Kidney glomerular epithelial cell (primary cell): ENCODE results near the gene HEYL.

ENCODE experiments used
- DNase-seq: peaks from one replicate; lab custom pipeline; 2025; lab: John Stamatoyannopoulos, UW

The HEYL gene

DNA sequence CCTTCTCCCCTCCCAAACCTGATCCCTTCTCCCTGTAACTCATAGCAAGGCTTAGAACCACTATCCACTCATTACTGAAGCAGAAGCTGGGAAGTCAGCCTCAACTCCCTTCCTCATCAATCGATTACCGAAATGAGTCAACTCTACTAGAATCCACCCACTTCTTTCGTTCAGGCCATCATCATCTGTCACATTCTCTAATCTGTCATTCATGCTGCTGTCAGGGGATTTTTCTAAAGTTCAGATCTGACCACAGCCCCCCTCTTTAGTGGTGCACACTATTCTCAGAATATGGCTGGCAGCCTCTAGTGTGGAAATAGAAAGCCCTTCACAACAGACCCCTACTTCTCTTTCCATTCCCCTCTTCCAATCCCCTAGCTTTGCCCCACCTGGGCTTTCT, 27.3 kb upstream of the HEYL start:
- DNase-seq, result no peak

DNA sequence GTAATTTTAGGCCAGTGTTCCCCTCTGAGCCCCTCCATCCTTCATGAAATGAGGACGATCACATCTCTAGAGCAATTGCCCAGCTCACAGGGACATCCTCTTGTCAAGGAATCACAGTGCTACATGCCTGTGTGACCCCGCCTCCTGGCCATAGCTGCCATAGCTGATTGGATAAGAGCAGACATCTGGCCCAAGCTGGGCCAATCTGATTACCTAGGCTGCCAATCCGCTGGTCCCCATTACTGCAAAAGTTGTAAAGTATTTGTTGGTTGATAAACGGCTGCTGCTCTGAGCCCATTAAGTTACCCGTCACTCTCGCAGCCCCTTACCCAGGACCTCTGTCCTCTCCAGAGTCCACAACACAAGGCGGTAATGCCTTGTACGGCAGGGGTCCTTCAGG, 24.1 kb upstream of the HEYL start:
- no peak for DNase-seq

DNA sequence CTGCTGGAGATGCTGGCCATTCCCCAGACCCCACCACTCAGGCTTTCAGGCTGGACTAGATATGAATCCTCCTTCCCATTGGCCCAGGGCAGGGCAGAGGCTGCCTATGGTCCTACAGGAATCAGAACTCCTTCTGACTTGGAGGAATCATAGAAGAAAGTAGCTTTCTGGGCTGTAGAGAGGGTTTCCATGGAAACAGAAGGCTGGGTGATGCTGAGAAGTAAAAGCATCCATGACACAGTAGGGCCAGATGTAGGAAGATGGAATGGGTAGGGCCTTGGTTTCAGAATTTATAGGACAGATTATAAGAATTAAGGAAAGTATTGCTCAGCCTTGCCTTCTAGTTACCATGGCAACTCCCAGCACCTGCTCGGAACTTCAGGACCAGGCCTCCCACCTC, 23.4 kb upstream of the HEYL start:
- no peak for DNase-seq

DNA sequence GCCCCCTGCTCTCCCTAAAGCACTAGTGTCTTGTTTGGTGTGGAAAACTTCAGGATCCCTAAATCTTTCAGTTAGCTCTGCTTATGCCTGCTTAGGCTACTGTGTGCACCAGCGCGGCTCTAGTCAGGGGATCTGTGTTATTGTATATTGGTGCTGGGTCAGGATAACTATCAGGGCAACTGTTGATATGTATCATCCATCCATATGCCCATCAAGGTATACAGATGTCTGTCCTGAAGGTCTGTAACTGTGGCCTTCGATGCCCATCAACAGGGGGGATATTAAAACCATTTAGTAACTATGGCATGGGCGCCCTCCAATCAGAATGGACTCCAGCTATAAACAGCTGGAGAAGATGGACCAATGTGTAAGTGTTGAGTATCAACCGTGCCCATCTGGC, 20.1 kb upstream of the HEYL start:
- no peak for DNase-seq

DNA sequence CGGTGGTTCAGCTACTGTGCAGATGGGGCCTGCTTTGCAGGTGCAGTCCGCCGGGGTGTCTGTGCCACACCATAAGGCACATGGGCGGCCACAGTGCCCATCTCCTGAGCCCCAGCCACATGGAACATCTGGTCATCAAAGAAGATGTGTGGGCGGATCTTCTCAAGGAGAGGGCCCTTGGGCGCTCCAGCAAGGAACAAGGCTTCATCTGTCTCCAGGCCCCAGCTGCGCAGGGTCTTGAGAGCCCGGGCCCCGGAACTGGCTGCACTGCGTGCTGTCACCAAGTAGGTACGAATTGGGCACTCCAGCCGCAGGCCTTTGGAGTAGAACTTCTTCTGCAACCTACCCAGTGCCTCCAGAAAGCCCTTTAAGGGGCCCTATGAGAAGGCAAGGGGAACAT, 19.7 kb upstream of the HEYL start:
- DNase-seq, result no peak

DNA sequence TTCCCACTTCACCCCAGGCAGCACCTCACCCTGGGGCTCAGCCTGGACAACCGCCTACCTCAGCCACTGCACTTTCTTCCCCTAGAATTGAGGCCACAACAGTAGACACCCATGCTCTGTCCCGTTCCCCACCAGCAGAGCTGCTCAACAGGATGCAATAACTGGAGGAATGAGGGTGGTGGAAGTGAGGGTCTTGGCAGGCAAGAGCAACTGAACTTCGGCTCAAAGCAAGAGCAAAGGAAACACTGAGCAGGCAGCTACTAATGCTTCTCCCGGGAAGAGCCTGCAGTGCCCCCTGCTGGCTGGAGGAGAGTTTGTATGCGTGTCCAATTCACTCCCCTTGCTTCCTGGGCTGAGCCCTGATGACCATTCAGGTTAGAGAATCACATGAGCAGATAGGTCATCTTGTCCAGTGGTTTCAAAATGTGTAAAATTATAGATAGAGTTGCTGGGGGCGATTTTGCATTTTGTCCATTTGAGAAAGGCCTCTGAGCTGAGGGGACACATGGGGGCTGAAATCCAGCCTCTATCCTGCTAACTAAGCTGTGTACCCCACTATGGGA, 18.6 kb upstream of the HEYL start:
- DNase-seq, result peak; percentile 55

DNA sequence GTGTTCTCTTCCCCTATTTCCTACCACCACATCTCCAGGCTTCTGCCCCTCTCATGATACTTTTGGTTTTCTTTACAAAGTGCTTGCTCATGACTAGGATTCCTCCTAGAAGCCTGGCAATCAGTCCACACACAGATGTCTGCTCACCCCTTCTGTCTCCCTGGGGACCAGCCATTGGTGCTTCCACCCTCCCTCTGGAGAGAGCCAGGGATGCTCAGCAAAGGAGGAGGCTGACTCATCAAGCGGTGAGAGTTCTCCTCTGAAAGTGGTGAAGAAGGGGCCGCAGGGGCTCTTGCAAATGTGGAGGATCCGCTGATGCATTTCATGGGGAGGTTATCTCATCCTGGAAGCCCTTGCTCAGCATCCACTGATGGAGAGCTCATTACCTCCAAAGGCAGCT, 18.0 kb upstream of the HEYL start:
- no peak for DNase-seq

DNA sequence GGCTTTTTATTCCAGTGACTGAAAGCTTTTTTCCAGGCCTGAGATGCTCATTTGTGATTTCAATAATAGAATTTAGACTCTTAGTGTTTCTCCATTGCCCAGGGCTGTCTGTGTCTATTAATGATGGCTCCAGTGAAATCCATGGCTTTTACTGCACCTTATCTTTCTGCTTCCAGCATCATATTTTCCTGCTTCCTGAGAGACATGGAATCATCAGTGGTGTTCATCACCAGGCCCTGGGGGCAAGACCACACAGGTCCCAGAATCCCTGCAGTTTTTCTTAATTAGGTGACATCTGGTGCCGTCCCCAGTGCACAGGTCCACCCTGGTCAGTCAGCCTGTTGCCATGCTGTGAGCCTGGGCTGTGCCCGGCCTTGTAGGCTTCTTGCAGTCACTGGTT, 16.9 kb upstream of the HEYL start:
- no peak for DNase-seq

DNA sequence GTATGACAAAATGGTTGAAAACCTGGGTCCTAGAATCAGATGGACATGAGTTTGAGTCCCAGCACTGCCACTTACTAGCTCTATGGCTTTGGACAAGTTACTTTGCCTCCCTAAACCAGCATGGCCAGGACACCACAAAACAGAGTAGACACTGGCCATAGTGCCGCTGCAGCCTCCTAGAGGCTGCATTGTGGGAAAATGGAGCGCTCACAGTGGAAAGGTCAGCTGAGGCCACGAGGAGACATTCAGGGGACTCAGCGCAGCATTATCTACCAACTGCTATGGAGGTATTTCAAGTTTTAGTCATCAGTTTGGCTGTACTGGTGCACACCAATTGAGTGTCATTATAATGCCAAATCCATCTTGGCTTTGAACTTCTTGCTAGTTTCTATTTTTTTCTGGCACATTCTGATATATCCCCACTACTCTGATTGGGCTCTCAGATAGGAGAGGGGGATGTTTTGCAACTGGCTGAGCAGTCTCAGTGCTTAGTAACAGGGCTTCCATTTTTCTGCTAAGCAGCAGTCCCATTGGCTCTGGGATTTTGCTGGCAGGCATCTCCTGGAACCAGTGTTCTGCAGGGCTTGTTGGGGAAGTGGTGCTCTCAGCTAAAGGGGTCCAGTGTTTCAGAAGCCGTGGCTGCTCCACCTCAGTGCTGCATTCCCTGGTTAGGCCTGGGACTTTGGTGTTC, 16.3 kb upstream of the HEYL start:
- no peak for DNase-seq

DNA sequence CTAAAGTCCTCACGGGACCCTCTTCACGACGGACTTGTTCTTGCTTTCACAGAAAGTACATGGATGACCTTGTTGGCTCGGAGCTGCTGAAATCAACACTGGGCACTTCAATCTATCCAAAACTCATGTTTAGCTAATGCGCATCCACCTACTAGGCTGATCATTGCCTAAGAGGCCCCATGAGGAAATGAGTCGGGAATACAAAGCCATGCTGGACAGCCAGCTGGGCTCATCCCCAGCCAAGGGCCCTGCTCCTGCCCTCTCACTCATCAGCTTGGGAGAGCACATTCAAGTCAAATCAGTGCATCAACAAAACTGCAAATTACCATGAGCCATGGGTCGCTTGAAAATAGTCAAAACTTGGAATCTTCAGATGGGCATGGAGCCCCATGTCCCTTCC, 14.8 kb upstream of the HEYL start:
- no peak for DNase-seq

DNA sequence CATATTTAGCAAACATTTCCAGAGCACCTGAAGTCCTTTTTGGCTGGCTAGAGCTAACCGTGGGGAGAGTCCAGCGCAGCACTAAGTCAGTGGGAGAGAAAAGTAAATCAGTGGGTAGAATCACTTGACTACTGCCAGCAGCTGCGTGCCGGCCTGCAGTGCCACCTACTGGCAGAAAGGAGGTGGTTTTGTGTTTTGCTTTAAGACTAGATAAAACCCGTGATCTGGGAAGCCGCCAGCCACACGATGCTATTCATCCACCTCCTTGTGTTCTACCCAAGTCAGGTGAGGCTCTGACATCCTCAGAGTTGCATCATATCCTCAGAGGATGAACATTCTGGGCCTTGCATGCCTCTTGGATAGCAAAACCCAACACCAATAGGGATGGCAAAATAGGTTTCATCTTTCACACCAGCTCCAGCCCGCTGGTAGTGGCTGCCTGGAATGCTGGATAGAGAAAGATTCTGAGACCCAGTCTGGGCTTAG, 14.1 kb upstream of the HEYL start:
- peak; percentile 81 for DNase-seq

DNA sequence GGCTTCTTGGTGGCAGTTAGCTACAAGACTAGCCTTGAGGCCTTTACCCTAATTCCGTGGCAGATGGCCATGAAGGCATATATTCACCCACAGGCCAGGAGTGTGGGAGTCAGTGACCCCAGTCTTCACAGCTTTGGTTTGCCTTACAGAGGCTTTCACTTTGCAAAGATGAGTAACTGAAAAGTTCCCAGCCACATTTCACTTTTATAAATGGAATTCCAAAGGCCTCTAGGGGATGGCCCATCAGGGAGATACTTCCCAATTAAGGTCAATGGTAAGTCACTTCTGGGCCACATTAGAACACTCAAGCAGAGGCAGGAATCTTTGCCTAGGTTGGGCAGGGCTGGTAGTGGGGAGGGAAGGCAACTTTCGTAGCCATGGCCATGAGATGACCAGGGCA, 13.1 kb upstream of the HEYL start:
- DNase-seq, result no peak

DNA sequence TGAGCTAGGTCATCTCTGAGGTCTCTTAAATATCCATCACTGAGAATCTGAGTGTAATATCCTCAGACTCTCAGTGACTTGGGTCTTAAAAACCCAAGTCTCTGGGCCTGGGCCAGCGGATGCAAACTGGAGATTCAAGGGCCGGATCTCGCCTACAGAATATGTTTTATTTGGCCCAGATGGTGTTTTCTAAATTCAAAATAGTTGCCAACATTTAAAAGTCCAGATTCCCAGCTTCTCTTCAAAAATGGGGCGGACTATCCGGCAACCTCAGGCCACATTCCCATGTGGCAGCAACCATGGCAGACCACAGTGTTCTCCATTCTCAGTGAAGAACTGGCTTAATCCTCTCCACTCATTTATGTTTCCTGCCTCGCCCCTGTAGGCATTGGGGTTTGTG, 12.7 kb upstream of the HEYL start:
- DNase-seq, result no peak

DNA sequence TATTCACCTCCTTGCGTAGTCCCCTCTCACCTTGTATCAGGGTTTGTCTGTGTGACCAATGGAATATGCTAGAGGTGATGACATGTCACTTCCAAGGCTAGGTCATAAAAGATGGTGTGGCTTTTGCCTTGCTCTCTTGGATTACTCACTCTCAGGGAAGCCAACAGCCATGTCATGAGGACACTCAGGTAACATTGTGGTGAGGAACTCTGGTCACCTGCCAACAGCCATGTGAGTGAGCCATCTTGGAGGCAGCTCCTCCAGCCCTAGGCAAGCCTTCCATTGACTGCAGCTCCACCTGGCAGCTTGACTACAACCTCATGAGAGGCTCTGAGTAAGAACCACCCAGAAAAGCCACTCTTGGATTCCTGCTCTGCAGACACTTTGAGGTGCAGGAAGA, 11.0 kb upstream of the HEYL start:
- DNase-seq, result no peak

DNA sequence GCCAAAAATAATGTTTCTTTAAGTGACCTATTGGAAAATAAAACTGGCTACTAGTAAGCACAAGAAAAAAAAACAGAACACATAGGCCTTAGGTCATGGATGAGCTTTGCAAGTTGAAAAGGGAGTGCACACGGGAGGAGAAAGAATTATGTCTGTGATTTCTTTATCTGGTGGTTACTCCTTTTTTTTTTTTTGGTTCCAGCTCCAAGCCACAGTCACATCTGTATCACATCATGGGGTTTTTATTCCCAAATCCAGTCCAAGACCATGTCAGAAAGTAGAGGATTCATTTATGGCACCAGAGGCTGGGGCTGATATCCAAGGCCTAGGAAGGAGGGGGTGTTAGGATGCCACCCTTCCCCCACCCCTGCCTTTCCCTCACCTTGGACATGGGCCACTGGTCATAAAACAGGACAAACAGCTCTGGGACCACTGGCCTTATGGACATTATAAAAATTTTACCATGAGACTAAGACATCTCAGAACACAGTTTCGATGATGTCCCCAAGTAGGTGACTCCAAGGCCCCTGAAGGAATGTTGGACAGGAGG, 10.3 kb upstream of the HEYL start:
- no peak for DNase-seq

DNA sequence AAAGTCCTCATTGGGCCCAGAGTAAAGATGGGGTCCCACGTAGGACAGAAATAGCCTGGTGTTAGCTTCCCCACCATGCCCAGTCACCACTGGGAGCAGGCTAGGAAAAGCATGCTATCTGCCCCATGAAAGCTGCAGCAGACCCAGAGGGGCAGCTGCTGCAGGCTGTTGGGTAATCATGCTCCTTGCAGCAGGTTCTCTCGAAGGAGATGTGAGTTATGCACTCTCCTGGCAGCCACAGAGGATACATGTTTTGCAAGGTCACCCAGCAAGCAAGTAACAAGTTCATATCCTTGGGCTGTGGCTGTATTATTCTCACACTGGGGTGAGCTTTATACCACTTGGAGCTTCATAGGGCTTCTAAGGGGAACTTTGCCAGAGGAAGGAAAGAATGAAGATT, 9.1 kb upstream of the HEYL start:
- no peak for DNase-seq

DNA sequence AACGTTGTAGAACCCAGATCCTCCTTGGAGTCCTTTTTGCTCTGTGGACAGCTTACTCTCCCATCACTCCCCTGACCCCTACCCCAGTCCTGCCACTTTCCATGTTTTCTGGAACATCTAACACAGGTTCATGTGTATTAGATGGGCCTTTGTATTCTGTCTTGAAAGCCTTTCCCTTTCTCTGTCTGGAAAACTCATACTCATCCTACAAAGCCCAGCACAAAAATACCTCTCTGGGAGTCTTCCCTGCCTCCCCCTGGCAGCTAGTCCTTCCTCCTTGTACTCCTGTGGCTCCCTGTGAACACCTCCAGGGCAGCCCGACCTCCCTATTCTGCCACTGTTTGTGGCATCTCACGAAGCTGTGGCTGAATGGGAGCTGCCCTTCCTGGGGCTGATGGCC, 7.8 kb upstream of the HEYL start:
- DNase-seq, result no peak

DNA sequence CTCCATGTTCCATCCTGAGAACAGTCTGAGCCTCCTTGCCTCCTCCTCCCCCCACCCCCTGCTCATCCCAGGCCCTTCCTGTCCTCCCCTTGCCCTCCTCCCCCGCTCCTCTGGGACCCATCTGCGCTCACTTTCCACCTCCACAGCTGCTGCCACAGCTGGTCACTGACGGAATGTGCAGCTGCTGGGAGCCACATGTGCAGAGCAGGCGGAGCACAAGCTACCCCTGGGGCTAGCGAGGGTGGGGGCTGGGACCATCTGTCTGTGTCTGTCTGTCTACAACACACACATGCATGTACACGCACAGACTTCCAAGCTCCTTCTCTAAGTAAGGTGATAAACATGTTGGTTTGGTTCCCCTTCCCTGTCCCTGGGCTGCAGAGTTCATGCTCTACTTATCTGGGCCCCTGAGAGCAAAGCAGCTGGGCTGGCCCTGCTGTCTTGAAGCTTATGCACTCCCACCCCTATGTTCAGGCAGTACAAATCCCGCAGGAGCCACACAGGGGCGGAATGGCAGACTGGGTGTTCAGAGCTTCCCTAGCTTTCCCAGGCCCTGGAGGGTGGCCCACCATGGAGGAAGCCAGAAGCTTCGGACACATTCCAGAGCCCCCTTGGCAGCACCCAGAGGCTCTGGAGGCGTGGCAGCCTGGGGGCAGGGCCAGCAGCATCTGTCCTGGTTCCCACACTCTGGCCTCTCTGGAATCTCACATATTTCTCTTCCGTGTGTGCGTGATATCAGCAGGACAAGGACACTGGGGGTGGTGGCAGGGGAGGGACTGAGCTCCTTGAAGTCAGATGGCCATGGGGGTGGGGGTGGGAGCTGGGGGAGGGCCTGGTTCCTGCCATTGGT, 7.0 kb upstream of the HEYL start:
- no peak for DNase-seq

DNA sequence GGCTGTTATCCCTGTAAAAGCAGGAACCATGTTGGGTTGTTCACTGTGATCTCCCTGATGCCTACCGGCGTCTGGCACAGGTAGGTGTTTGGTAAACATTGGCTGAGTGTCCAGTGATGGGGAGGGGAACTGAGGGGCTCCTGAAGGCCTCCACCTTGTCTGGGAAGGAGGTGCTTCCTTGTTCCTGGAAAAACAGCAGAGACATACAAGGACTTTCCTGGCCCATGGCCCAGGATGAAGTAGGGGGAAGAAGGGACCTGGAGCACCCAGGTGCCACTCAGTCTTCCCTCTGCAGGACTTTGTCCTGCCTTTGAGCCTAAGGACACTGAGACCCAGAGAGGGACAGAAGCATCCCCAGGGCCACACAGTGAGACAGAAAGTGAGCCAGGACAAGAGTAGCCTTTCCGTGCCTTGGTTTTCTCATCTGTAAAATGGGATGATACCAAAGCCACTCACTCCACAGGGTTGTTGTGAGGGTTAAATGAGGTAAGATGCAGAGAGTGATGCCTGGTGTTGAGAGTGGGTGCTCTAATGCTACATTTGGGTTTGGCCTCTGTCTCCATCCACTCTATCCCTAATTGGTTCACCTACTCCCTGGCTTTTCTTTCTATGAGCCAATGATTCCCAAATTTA, 6.1 kb upstream of the HEYL start:
- no peak for DNase-seq

DNA sequence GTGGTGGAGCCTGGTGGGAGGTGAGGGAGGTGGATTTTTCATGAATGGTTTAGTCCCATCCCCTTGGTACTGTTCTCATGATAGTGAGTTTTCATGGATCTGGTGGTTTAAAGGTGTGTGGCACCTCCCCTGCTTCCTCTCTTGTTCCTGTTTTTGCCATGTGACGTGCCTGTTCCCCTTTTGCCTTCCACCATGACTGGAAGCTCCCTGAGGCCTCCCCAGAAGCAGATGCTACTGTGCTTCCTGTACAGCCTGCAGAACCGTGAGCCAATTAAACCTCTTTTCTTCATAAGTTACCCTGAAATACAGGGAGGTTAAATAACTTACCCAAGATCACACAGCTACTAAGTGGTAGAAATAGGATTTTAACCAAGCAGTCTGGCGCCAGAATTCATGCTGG, 4.3 kb upstream of the HEYL start:
- DNase-seq, result no peak

DNA sequence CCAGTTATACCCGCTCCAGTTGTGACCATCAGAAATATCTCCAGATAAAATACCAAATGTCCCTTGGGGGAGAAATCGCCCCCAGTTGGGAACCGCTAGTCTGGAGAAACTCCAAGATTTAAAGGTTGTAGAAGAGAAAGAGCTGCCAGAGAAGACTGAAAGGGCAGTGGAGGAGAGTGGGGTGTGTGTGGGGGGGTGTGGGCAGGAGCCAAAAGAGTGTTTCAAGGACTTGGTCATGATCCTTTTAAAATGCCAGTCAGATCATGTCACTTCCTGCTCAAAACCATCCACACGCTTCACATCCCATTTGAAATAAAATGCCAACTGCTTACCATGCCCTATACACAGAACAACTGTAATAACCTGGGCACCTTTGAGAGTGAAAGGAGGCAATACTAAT, 3.4 kb upstream of the HEYL start:
- DNase-seq, result peak; percentile 62

DNA sequence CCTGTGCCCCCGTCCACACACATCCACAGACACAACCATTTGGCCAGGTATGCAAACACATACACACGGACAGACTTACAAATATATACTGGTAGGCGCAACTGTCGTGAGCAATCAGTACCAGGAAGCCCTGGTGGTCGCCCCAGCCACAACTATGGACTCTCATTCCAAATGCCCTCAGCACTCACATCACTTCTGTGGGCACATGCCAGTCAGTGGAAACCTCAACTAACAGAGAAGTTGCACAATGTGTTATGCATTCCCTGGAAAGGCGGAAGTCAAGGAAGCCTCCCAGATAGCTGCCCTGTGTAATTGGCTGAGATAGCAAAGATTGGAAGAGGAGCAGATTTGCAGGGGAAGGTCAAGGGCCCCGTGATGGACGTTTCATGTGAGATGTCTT, 1.4 kb upstream of the HEYL start:
- DNase-seq, result no peak

DNA sequence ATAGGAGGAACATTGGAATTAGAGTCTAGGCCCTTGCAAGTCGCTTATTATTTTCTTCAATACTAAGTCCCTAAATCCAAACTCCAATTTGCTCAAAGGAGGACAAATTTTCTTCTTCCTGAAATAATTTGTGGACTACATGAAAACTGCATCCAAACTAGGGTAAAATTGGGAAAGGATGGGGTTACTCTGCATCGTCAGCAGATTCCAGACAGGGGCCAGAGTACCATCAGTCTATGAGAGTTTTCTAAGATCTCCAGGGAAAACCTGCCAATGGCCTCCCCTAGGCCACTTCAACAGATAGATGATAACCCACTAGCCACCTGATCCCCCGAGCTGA, 508 bp downstream of the HEYL start:
- no peak for DNase-seq
